ENCODE measurements around the gene SRRD.

- no peak for TF ChIP-seq CTCF (IDR thresholded peaks at IDR 0.05; ENCODE audit: poor library complexity)
- no peak for TF ChIP-seq EZH2 (IDR thresholded peaks at IDR 0.05; ENCODE audit: borderline replicate concordance)
- TF ChIP-seq EZH2phosphoT487 (IDR thresholded peaks at IDR 0.05; ENCODE audit: low read depth, severe bottlenecking, unreplicated experiment), result no peak
These were observed 35.9 kb upstream of the SRRD start for GRCh38 chr22:26447584-26448329.
